HepG2 (cell line): ENCODE measurements around the gene TACC3. TPM values are rescaled to one million over a fixed set of nuclear protein-coding genes. Genes with fewer than 3 reads are reported as not detected.

Source experiments
- CC2D1A ChIP-seq: sonication (generic); formaldehyde crosslinking; IDR thresholded peaks from 2 replicates; pipeline ENCODE4 v1.8.1; 2023; ENCODE audit warnings: mild to moderate bottlenecking, missing genetic modification reagents
- DPF2 ChIP-seq: sonication (generic); formaldehyde crosslinking; IDR thresholded peaks from 2 replicates; pipeline ENCODE4 v1.4.0; 2020; ENCODE audit warnings: mild to moderate bottlenecking, low read depth, missing genetic modification reagents, borderline replicate concordance
- FOXK2 ChIP-seq: fragments of 450-650 bp; IDR thresholded peaks from 2 replicates; pipeline ENCODE4 v1.6.1; 2016
- FOXO1 ChIP-seq: sonication (generic); formaldehyde crosslinking; IDR thresholded peaks from 2 replicates; pipeline ENCODE4 v1.4.0; 2020; ENCODE audit warnings: missing genetic modification reagents
- GZF1 ChIP-seq: sonication (generic); formaldehyde crosslinking; IDR thresholded peaks from 2 replicates; pipeline ENCODE4 v1.5.1; 2020; ENCODE audit warnings: mild to moderate bottlenecking, missing genetic modification reagents
- SNAI1 ChIP-seq: sonication (generic); formaldehyde crosslinking; IDR thresholded peaks from 2 replicates; pipeline ENCODE4 v1.5.0; 2020; ENCODE audit warnings: mild to moderate bottlenecking, missing genetic modification reagents, borderline replicate concordance
- SP4 ChIP-seq: sonication (generic); formaldehyde crosslinking; IDR thresholded peaks from 2 replicates; pipeline ENCODE4 v1.8.1; 2023; ENCODE audit warnings: mild to moderate bottlenecking, missing genetic modification reagents
- SRF ChIP-seq: IDR thresholded peaks from 2 replicates; pipeline ENCODE4 v1.6.1; 2011; ENCODE audit warnings: mild to moderate bottlenecking, low read depth, low read length, moderate library complexity
- SRSF9 ChIP-seq: fragments of 200-400 bp; formaldehyde crosslinking; IDR thresholded peaks from 2 replicates; pipeline ENCODE4 v1.6.1; 2018; ENCODE audit warnings: borderline replicate concordance, mild to moderate bottlenecking, low read depth, low read length; ENCODE audit not compliant: insufficient read depth, poor library complexity, severe bottlenecking
- STAT5B ChIP-seq: sonication (generic); formaldehyde crosslinking; IDR thresholded peaks from 2 replicates; pipeline ENCODE4 v1.4.0; 2020; ENCODE audit warnings: missing genetic modification reagents
- TCF12 ChIP-seq, 2 experiments: fragments of 450-650 bp in 1 of 2; sonication (generic) in 1 of 2; formaldehyde crosslinking in 1 of 2; IDR thresholded peaks; 2 replicates each; pipeline versions ENCODE4 v1.6.1 to v1.8.0; 2017 to 2022; ENCODE audit warnings: antibody characterized with exemption in 1 of 2, mild to moderate bottlenecking in 1 of 2, missing genetic modification reagents in 1 of 2, moderate library complexity in 1 of 2
- TFDP1 ChIP-seq: IDR thresholded peaks from 2 replicates; pipeline ENCODE4 v1.6.1; 2016; ENCODE audit warnings: missing compliant biosample characterization, missing genetic modification reagents, borderline replicate concordance
- ZBTB1 ChIP-seq: sonication (generic); formaldehyde crosslinking; IDR thresholded peaks from 2 replicates; pipeline ENCODE4 v1.4.0; 2020; ENCODE audit warnings: missing genetic modification reagents, borderline replicate concordance
- ZBTB40 ChIP-seq, 2 experiments: fragments of 450-650 bp in 1 of 2; sonication (generic) in 1 of 2; formaldehyde crosslinking in 1 of 2; IDR thresholded peaks; 2 replicates each; pipeline versions ENCODE4 v1.6.1 to v1.8.0; 2016 to 2022; ENCODE audit warnings: antibody characterized with exemption in 1 of 2, mild to moderate bottlenecking in 1 of 2, missing genetic modification reagents in 1 of 2
- ZBTB46 ChIP-seq: sonication (generic); formaldehyde crosslinking; IDR thresholded peaks from 2 replicates; pipeline ENCODE4 v1.4.0; 2020; ENCODE audit warnings: mild to moderate bottlenecking, missing genetic modification reagents, borderline replicate concordance
- ZNF775 ChIP-seq: sonication (generic); formaldehyde crosslinking; IDR thresholded peaks from 2 replicates; pipeline ENCODE4 v1.4.0; 2020; ENCODE audit warnings: missing genetic modification reagents, mild to moderate bottlenecking, moderate library complexity, borderline replicate concordance
- polyA plus RNA-seq, 8 experiments: library from polyadenylated mRNA; depleted of rRNA in 3 of 8; stranded (reverse) in 7 of 8; unstranded in 1 of 8; fragments of >200 nt; fragmentation: Illumina TruSeq in 4 of 8; extraction: Trizol in 4 of 8; gene quantifications; 2 replicates each; pipeline versions ENCODE4 v1.2.1 to v1.2.3, GENCODE V29; 2011 to 2016; ENCODE audit warnings: low read depth in 4 of 8, missing spikeins in 1 of 8, mixed read lengths in 1 of 8; ENCODE audit not compliant: insufficient read depth in 1 of 8
- total RNA-seq, 5 experiments: library from RNA; depleted of rRNA; stranded (reverse); fragments of >200 nt; fragmentation: Illumina TruSeq; extraction: Trizol; gene quantifications; 2 replicates each; pipeline ENCODE4 v1.2.3, GENCODE V29; 2016; ENCODE audit warnings: low read depth in 1 of 5

TACC3 gene
- total and polyA plus RNA-seq, 2 of the 13 experiments (the other 11 are each of a cell fraction or from before 2014, with no cell fraction given), result 20.3 to 21.2 TPM

- no peak for TF ChIP-seq ZBTB40 (IDR thresholded peaks at IDR 0.05)
- TF ChIP-seq ZBTB40 (CRISPR knock-in tag; IDR thresholded peaks at IDR 0.05), result no peak
- peak; percentile 91; the same call in 1 of the 2 replicates for TF ChIP-seq ZBTB46 (CRISPR knock-in tag)
- TF ChIP-seq SRF, result no peak
- TF ChIP-seq SP4 (CRISPR knock-in tag), result peak; percentile 61
- no peak for TF ChIP-seq CC2D1A (CRISPR knock-in tag)
- TF ChIP-seq DPF2 (CRISPR knock-in tag), result no peak
- TF ChIP-seq GZF1, result no peak
- TF ChIP-seq ZBTB1 (CRISPR knock-in tag), result no peak
- TF ChIP-seq STAT5B, result 0 out of 2 replicates have a peak, but pooled peaks have one; percentile 42
- no peak for TF ChIP-seq SRSF9
- TF ChIP-seq TCF12 (IDR thresholded peaks at IDR 0.05), result no peak
- TF ChIP-seq TCF12 (CRISPR knock-in tag; IDR thresholded peaks at IDR 0.05), result peak; percentile 27; the same call in 1 of the 2 replicates
- TF ChIP-seq FOXK2, result no peak
- TF ChIP-seq TFDP1, result peak; percentile 65; the same call in 1 of the 2 replicates
- no peak for TF ChIP-seq ZNF775 (CRISPR knock-in tag)
- TF ChIP-seq FOXO1 (CRISPR knock-in tag), result peak; percentile 72
- no peak for TF ChIP-seq SNAI1
Measured at GRCh38 chr4:1779588-1780382, 58.5 kb downstream of the TACC3 start (continued).
